Vagina (tissue), 2 donors: ENCODE data around the gene ASTN2.

ENCODE experiments used
- CTCF ChIP-seq, 3 experiments: fragments of 450-650 bp in 2 of 3; fragments of 200-600 bp in 1 of 3; sonication (generic) in 1 of 3; IDR thresholded peaks; one replicate each; pipeline ENCODE4 v1.5.1; 2017 to 2019; ENCODE audit warnings: antibody characterized with exemption in 3 of 3, mild to moderate bottlenecking in 2 of 3, moderate library complexity in 2 of 3
- POLR2A ChIP-seq, 2 donors: fragments of 450-650 bp; IDR thresholded peaks; one replicate each; pipeline ENCODE4 v1.6.1; 2017; ENCODE audit warnings: antibody characterized with exemption in 2 of 2, mild to moderate bottlenecking in 2 of 2, moderate library complexity in 2 of 2
- POLR2AphosphoS5 ChIP-seq, 2 donors: sonication (generic); formaldehyde crosslinking; IDR thresholded peaks; one replicate each; pipeline ENCODE4 v1.9.0; 2017; ENCODE audit warnings: antibody characterized with exemption in 2 of 2, mild to moderate bottlenecking in 2 of 2, low read depth in 1 of 2; ENCODE audit not compliant: insufficient read depth in 1 of 2

DNA sequence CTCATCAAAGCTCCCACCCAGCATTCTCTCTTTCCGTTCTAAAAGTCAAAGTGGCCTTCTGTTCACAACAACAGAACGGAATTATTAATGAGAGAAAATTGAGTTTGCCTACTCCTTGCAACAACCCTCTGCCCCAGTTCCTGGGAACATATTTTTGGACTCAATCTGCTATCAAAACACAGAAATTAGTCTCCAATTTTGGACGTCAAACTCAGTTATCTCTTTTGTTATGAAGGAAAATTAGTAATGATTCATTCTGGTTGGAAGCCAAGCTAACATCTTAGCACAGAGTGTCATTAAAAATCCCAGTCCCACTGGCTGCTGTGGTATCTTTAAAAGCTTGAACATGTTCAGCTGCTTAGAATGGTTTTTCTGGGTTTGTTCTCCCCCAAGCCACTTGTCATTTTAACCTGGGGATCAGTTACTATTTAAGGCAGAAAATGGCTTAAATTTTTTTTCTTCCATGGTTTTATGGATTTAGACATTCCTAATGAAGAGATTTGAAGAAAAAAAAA, 384.5 kb downstream of the ASTN2 start:
- TF ChIP-seq CTCF (IDR thresholded peaks at IDR 0.05) (no peak), POLR2AphosphoS5 (IDR thresholded peaks at IDR 0.05; ENCODE audit: insufficient read depth in 1 of 2, low read depth in 1 of 2) (no peak), POLR2A (IDR thresholded peaks at IDR 0.05) (no peak)
